ENCODE data around the gene CYP1B1.

CYP1B1 gene

GRCh38 chr2:38045811-38046210 lies 30.1 kb downstream of the CYP1B1 start:
- no peak for TF ChIP-seq CTCF (IDR thresholded peaks at IDR 0.05; ENCODE audit: control extremely low read depth, extremely low read depth, low read depth, missing control alignments)
- DNase-seq (ENCODE audit: extremely low spot score) = no peak
- ChIA-PET POLR2A (no interaction called here), CTCF (interaction anchor here (0.8 to 2.6 kb wide), 4 partner anchors 9 to 147 kb away, joined by 3 to 11 read pairs (median 4); no protein-coding TSS in a partner anchor)

GRCh38 chr2:38039121-38039910 lies 36.6 kb downstream of the CYP1B1 start:
- TF ChIP-seq CTCF (IDR thresholded peaks at IDR 0.05; ENCODE audit: control extremely low read depth, extremely low read depth, low read depth, missing control alignments) = no peak
- POLR2A ChIA-PET = no interaction called here
- no peak for DNase-seq (ENCODE audit: extremely low spot score)
- CTCF ChIA-PET = interaction anchor here (1.2 to 1.9 kb wide), 4 partner anchors 11 to 224 kb away, joined by 3 to 10 read pairs (median 5); no protein-coding TSS in a partner anchor

GRCh38 chr2:38038682-38039081 lies 37.3 kb downstream of the CYP1B1 start:
- POLR2A ChIA-PET = interaction anchor here (0.8 to 1.1 kb wide), 3 partner anchors 17 to 38 kb away, joined by 3 to 5 read pairs (median 3); partner anchors contain the start of gene CYP1B1
- no peak for DNase-seq (ENCODE audit: extremely low spot score)
- CTCF ChIA-PET = interaction anchor here (0.6 to 2.9 kb wide), 18 partner anchors 7 to 715 kb away, joined by 3 to 11 read pairs (median 4); no protein-coding TSS in a partner anchor
- TF ChIP-seq CTCF (IDR thresholded peaks at IDR 0.05; ENCODE audit: control extremely low read depth, extremely low read depth, low read depth, missing control alignments) = no peak

GRCh38 chr2:38037757-38038621 lies 38.0 kb downstream of the CYP1B1 start:
- ChIA-PET CTCF (interaction anchor here (0.6 to 2.9 kb wide), 25 partner anchors 8 to 715 kb away, joined by 3 to 11 read pairs (median 4); partner anchors contain the start of gene CYP1B1), POLR2A (interaction anchor here (0.6 to 1.1 kb wide), 4 partner anchors 18 to 38 kb away, joined by 3 to 5 read pairs (median 3); partner anchors contain the start of gene CYP1B1)
- peak; percentile 80 for TF ChIP-seq CTCF (IDR thresholded peaks at IDR 0.05; ENCODE audit: control extremely low read depth, extremely low read depth, low read depth, missing control alignments)
- peak; percentile 70 for DNase-seq (ENCODE audit: extremely low spot score)

GRCh38 chr2:38037325-38037724 lies 38.6 kb downstream of the CYP1B1 start:
- ChIA-PET POLR2A (interaction anchor here (0.6 kb wide), 1 partner anchor 34 kb away, joined by 3 read pairs; no protein-coding TSS in a partner anchor), CTCF (interaction anchor here (0.7 to 2.9 kb wide), 16 partner anchors 9 to 714 kb away, joined by 3 to 11 read pairs (median 4); partner anchors contain the start of gene CYP1B1)
- TF ChIP-seq CTCF (IDR thresholded peaks at IDR 0.05; ENCODE audit: control extremely low read depth, extremely low read depth, low read depth, missing control alignments) = no peak
- DNase-seq (ENCODE audit: extremely low spot score) = no peak

- no peak for TF ChIP-seq CTCF (IDR thresholded peaks at IDR 0.05; ENCODE audit: control extremely low read depth, extremely low read depth, low read depth, missing control alignments)
- ChIA-PET CTCF (interaction anchor here (0.7 to 2.9 kb wide), 7 partner anchors 8 to 159 kb away, joined by 3 to 11 read pairs (median 5); no protein-coding TSS in a partner anchor), POLR2A (no interaction called here)
Measured at GRCh38 chr2:38035968-38036367, 40.0 kb downstream of the CYP1B1 start.

More at GRCh38 chr2:38035968-38036367, 40.0 kb downstream of the CYP1B1 start:
- DNase-seq (ENCODE audit: extremely low spot score) = no peak
